Mesothelial cell of epicardium (in vitro differentiated cells): ENCODE data around the gene NRP1. TPM values are rescaled to one million over a fixed set of nuclear protein-coding genes. Genes with fewer than 3 reads are reported as not detected.

Experiments used
- DNase-seq, 2 experiments: peaks; one replicate each; pipeline ENCODE4 v3.0.0; 2021; ENCODE audit warnings: low spot score in 2 of 2; ENCODE audit not compliant: unreplicated experiment in 2 of 2
- H3K27ac Mint-ChIP-seq: 2 replicates; pipeline ENCODE4 v1.8.0; 2021; ENCODE audit warnings: mixed read lengths
- H3K27me3 Mint-ChIP-seq: 2 replicates; pipeline ENCODE4 v1.8.0; 2021; ENCODE audit warnings: low read depth, mixed read lengths
- H3K36me3 Mint-ChIP-seq: 2 replicates; pipeline ENCODE4 v1.8.0; 2021; ENCODE audit warnings: mixed read lengths
- H3K4me1 Mint-ChIP-seq: 2 replicates; pipeline ENCODE4 v1.8.0; 2021; ENCODE audit warnings: mixed read lengths
- H3K4me3 Mint-ChIP-seq: 2 replicates; pipeline ENCODE4 v1.8.0; 2021; ENCODE audit warnings: mild to moderate bottlenecking, moderate library complexity, mixed read lengths
- H3K9me3 Mint-ChIP-seq: 2 replicates; pipeline ENCODE4 v1.8.0; 2021; ENCODE audit warnings: mixed read lengths
- total RNA-seq: library from RNA; stranded (reverse); gene quantifications from 3 replicates; pipeline ENCODE4 v1.2.1, GENCODE V29; 2021
- TF ChIP-seq, protein P1 (sequence below): fragments of 200-600 bp; sonication (generic); IDR thresholded peaks from one replicate; pipeline ENCODE4 v1.5.0; 2021; ENCODE audit warnings: antibody characterized with exemption; ENCODE audit not compliant: unreplicated experiment

Gene NRP1
- total RNA-seq, 1 donor from 2014 or later, result 47.7 TPM

DNA sequence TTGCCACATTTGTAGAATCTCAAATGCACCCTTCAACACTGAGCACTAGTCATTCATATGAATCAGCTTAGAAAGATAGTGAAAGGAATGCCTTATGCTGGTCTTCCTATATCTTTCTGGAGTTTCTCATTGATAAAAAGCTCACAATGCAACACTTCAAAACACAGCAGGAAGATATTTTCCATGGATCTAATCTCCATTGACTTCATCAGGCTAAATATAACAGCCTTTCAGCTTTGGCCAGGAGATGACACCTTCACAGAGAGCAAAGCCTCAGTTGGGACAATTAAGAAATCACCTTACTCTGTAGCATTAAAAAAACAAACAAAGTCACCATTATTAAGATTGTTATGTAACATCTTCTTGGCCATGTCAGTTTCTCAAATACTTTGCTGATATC is 6.7 kb downstream of the NRP1 start:
- peaks cover 22% of the 10 kb centered on the region for H3K36me3 Mint-ChIP-seq
- H3K4me3 Mint-ChIP-seq, result no peak overlapping the region
- no peaks in the 10 kb centered on the region for H3K9me3 Mint-ChIP-seq
- TF ChIP-seq, protein P1, sequence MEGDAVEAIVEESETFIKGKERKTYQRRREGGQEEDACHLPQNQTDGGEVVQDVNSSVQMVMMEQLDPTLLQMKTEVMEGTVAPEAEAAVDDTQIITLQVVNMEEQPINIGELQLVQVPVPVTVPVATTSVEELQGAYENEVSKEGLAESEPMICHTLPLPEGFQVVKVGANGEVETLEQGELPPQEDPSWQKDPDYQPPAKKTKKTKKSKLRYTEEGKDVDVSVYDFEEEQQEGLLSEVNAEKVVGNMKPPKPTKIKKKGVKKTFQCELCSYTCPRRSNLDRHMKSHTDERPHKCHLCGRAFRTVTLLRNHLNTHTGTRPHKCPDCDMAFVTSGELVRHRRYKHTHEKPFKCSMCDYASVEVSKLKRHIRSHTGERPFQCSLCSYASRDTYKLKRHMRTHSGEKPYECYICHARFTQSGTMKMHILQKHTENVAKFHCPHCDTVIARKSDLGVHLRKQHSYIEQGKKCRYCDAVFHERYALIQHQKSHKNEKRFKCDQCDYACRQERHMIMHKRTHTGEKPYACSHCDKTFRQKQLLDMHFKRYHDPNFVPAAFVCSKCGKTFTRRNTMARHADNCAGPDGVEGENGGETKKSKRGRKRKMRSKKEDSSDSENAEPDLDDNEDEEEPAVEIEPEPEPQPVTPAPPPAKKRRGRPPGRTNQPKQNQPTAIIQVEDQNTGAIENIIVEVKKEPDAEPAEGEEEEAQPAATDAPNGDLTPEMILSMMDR, result no peak
- H3K27me3 Mint-ChIP-seq, result no peaks in the 10 kb centered on the region
- no peak overlapping the region for H3K27ac Mint-ChIP-seq
- DNase-seq, result no peak
- H3K4me1 Mint-ChIP-seq, result peaks cover 51% of the 10 kb centered on the region

DNA sequence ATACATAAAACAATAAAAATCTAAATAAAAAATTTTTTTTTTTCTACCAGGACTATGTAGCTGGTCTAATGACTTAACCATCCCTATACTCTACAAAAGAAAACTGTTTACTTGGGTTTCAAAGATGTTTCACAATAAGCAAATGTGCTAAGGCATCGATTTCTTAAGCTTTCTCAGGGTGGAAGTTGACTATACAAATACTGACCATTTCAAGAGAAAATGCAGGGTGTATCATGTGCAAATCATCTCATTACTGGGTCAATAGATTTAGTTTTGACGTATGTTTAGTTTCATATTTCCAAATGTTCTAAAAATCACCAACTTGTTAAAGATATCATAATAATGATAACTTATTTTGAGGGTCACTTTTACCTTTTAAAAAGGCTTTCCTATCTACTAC is 7.5 kb downstream of the NRP1 start:
- H3K27me3 Mint-ChIP-seq, result no peaks in the 10 kb centered on the region
- DNase-seq, result no peak
- H3K4me3 Mint-ChIP-seq, result no peak overlapping the region
- TF ChIP-seq, protein P1, result no peak
- H3K4me1 Mint-ChIP-seq, result peaks cover 45% of the 10 kb centered on the region
- no peaks in the 10 kb centered on the region for H3K9me3 Mint-ChIP-seq
- peaks cover 22% of the 10 kb centered on the region for H3K36me3 Mint-ChIP-seq
- no peak overlapping the region for H3K27ac Mint-ChIP-seq

DNA sequence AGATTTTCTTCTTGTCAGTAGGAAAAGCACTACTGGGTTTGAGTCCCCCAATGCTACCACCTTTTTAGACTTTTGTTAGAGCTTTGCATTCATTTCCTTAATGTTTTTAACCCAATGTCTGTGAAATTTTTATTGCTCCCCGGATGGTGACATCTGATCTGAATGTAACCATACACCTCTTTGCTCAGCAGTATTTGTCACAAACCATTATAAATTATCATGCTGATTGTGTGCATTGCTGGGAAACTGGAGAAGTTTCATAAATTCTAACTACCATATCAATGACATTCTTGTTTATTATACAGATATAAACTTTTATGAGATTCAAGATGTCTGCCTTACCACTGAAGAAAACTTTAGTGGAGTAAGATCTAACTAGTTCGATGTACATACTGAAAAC is 8.5 kb downstream of the NRP1 start:
- Mint-ChIP-seq H3K27ac (no peak overlapping the region), H3K4me1 (peaks cover 43% of the 10 kb centered on the region), H3K4me3 (no peak overlapping the region), H3K9me3 (no peaks in the 10 kb centered on the region), H3K27me3 (no peaks in the 10 kb centered on the region), H3K36me3 (peaks cover 22% of the 10 kb centered on the region)
- TF ChIP-seq, protein P1, result no peak
- DNase-seq, result no peak

DNA sequence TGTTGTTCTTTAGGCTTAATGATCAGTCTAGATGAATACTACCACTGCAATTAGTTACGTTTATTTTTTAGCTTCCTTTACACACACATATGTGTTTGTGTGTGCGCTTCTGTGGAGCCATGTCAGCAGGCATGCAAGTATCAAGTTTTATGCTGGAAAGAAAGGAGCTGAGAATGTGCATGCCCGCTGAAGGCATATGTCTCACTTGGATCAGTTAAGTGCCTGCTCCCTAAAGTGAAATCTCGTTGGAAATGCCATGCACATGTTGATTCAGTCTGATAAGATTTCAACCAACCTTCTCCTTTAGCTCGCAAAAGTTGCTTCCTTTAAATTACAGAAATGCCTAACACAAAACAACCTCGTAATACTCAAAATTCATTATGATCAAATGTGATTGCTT is 10.7 kb downstream of the NRP1 start:
- TF ChIP-seq, protein P1, result no peak
- Mint-ChIP-seq H3K36me3 (peaks cover 18% of the 10 kb centered on the region), H3K4me3 (no peak overlapping the region), H3K4me1 (peaks cover 34% of the 10 kb centered on the region), H3K27ac (no peak overlapping the region), H3K27me3 (no peaks in the 10 kb centered on the region), H3K9me3 (no peaks in the 10 kb centered on the region)
- DNase-seq, result no peak

DNA sequence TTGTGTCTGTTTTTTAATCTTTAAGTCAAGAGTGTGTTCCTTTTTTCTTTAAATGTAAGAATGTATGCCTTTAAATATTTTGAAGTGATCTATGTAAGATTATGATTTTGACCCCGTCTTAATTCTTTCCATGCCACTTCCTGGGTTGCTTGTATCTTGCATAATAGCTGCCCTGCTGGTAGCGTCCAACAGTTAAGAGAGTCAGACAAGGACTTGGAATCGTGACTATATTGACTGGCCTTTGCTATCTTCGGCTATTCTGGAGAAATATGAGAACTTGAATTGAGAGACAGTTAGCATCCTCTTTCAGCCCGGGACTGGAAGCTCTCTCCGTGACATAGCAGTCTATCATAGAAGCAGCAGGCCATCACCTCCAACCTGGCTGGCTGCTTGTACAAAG is 13.0 kb downstream of the NRP1 start:
- TF ChIP-seq, protein P1, result no peak
- no peak overlapping the region for H3K27ac Mint-ChIP-seq
- no peaks in the 10 kb centered on the region for H3K27me3 Mint-ChIP-seq
- peaks cover 24% of the 10 kb centered on the region for H3K4me1 Mint-ChIP-seq
- no peak for DNase-seq
- H3K4me3 Mint-ChIP-seq, result no peak overlapping the region
- peaks cover 14% of the 10 kb centered on the region for H3K36me3 Mint-ChIP-seq
- no peaks in the 10 kb centered on the region for H3K9me3 Mint-ChIP-seq

DNA sequence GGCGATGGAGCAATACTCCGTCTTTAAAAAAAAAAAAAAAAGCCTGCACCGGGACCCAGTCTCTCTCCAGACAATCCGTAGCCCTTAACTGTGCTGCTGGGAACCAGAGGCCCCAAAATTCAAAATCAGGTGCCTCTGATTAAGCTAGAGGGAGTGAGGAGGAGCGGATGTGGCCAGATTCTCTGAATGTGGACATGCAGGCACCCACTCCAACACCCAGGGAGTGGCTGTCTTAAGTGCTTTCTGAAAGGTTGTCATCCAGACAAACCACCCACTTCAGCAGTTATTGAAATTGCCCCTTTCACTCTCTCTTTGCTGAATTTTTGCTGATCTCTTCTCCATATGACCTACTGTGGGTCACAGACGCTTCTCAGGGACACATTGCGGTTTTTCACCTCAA is 14.2 kb downstream of the NRP1 start:
- H3K27ac Mint-ChIP-seq, result no peak overlapping the region
- H3K4me3 Mint-ChIP-seq, result no peak overlapping the region
- H3K27me3 Mint-ChIP-seq, result no peaks in the 10 kb centered on the region
- no peak for DNase-seq
- no peaks in the 10 kb centered on the region for H3K9me3 Mint-ChIP-seq
- H3K36me3 Mint-ChIP-seq, result peaks cover 16% of the 10 kb centered on the region
- peaks cover 24% of the 10 kb centered on the region for H3K4me1 Mint-ChIP-seq
- TF ChIP-seq, protein P1, result no peak
